ENCODE results near the gene ASPHD2. TPM values are rescaled to one million over a fixed set of nuclear protein-coding genes. Genes with fewer than 3 reads are reported as not detected.

ASPHD2 gene
- total RNA-seq, 1 experiment from 2014 or later, result 7.1 TPM

DNA sequence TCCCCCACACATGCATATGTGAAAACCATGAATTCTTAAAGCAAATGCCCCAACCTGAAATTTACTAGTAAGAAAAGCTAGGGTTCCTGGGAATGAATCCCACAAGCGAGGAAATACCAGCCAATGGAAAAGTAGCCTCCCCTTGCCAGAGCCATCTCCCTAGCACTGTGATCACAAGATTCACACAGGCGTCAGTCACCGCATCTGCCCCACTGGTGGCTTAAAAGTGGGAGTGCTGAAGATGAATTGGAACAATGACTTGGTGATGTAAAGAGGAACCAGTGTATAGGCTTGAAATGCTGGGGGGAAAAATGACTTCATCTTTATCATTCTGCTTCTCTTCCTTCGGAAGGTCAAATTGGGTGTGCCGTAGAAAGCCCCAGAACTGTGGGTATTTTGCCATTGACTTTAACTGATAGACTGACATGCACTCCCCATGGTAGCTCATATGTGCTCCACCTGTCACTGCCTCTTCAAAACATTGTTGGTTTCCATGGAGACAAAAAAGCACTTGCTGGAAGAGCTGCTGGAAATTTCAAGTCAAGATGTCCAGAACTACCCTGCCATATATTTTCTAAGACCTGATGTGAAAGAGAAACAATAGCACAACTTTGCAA lies 19.2 kb upstream of the ASPHD2 start:
- Histone ChIP-seq H3K14ac (ENCODE audit: insufficient read depth, low read length) (no peak overlapping the region), H2AFZ (ENCODE audit: low read length) (no peak overlapping the region), H3K18ac (ENCODE audit: insufficient read length, low read depth, low read length) (no peak overlapping the region), H3K23ac (ENCODE audit: insufficient read length, low read depth, low read length) (no peak overlapping the region), H3K79me2 (ENCODE audit: insufficient read depth, low read length) (no peaks in the 10 kb centered on the region), H3K4me1 (ENCODE audit: insufficient read depth, low read length) (peaks cover 4% of the 10 kb centered on the region; the same call in 1 of the 2 replicates), H2BK120ac (ENCODE audit: low read depth, low read length, poor library complexity, severe bottlenecking) (no peak overlapping the region), H4K8ac (replicated peaks; ENCODE audit: insufficient read length, low read depth, low read length) (no peak overlapping the region), H2AK5ac (ENCODE audit: insufficient read length, low read length) (no peak overlapping the region), H3K9me3 (ENCODE audit: control insufficient read depth, low read depth, low read length) (no peaks in the 10 kb centered on the region), H2BK5ac (ENCODE audit: insufficient read length, low read length) (no peak overlapping the region), H4K91ac (ENCODE audit: insufficient read length, low read depth, low read length) (no peak overlapping the region), H2BK20ac (ENCODE audit: low read depth, low read length, poor library complexity, severe bottlenecking) (no peak overlapping the region), H2BK15ac (ENCODE audit: low read depth, low read length) (no peak overlapping the region), H3K23me2 (ENCODE audit: insufficient read length, low read depth, low read length, poor library complexity, severe bottlenecking) (no peaks in the 10 kb centered on the region), H3K56ac (ENCODE audit: insufficient read length, low read depth, low read length) (no peak overlapping the region), H3K4me2 (ENCODE audit: insufficient read depth, insufficient read length, low read length) (no peak overlapping the region), H3K9ac (ENCODE audit: extremely low read depth, insufficient read length, low read length) (no peak overlapping the region), H4K20me1 (ENCODE audit: control insufficient read depth, insufficient read depth, insufficient read length) (no peaks in the 10 kb centered on the region), H3T11ph (ENCODE audit: low read length) (no peak overlapping the region), H2BK12ac (ENCODE audit: insufficient read length, low read depth, low read length) (no peak overlapping the region), H3K27ac (ENCODE audit: insufficient read length, low read depth, low read length) (no peak overlapping the region), H3K79me1 (ENCODE audit: insufficient read depth, low read depth, low read length, poor library complexity, severe bottlenecking) (no peaks in the 10 kb centered on the region), H3K27me3 (ENCODE audit: insufficient read depth, low read length) (no peaks in the 10 kb centered on the region; the same call in 1 of the 2 replicates), H4K5ac (ENCODE audit: insufficient read length, low read depth, low read length) (no peak overlapping the region), H3K4ac (ENCODE audit: low read depth, low read length) (no peak overlapping the region)
- Mint-ChIP-seq H3K36me3 (ENCODE audit: insufficient read depth in 1 of 3, low read depth in 3 of 3) (no peaks in the 10 kb centered on the region), H3K9me3 (no peaks in the 10 kb centered on the region), H3K27ac (no peak overlapping the region), H3K4me1 (peaks cover 5 to 8% of the 10 kb centered on the region in 2 experiments), H3K27me3 (ENCODE audit: low read depth) (peaks cover 3% of the 10 kb centered on the region), H3K4me3 (no peak overlapping the region)
- no peak for DNase-seq
- TF ChIP-seq, protein P1, sequence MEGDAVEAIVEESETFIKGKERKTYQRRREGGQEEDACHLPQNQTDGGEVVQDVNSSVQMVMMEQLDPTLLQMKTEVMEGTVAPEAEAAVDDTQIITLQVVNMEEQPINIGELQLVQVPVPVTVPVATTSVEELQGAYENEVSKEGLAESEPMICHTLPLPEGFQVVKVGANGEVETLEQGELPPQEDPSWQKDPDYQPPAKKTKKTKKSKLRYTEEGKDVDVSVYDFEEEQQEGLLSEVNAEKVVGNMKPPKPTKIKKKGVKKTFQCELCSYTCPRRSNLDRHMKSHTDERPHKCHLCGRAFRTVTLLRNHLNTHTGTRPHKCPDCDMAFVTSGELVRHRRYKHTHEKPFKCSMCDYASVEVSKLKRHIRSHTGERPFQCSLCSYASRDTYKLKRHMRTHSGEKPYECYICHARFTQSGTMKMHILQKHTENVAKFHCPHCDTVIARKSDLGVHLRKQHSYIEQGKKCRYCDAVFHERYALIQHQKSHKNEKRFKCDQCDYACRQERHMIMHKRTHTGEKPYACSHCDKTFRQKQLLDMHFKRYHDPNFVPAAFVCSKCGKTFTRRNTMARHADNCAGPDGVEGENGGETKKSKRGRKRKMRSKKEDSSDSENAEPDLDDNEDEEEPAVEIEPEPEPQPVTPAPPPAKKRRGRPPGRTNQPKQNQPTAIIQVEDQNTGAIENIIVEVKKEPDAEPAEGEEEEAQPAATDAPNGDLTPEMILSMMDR (conservative IDR thresholded peaks at IDR 0.05), result no peak
- no CpG with 5 or more reads among the region's 5 CpGs for WGBS (ENCODE audit: extremely low coverage, insufficient read length, low lambda C conversion rate)
